SH-SY5Y (cell line): ENCODE results near the gene CD99.

Experiments
- GATA2 ChIP-seq: IDR thresholded peaks from 2 replicates; pipeline ENCODE4 v1.6.1; 2011; ENCODE audit warnings: mild to moderate bottlenecking, low read depth, low read length
- GATA3 ChIP-seq: IDR thresholded peaks from 2 replicates; pipeline ENCODE4 v1.6.1; 2011; ENCODE audit warnings: low read depth, mild to moderate bottlenecking, low read length, moderate library complexity

DNA sequence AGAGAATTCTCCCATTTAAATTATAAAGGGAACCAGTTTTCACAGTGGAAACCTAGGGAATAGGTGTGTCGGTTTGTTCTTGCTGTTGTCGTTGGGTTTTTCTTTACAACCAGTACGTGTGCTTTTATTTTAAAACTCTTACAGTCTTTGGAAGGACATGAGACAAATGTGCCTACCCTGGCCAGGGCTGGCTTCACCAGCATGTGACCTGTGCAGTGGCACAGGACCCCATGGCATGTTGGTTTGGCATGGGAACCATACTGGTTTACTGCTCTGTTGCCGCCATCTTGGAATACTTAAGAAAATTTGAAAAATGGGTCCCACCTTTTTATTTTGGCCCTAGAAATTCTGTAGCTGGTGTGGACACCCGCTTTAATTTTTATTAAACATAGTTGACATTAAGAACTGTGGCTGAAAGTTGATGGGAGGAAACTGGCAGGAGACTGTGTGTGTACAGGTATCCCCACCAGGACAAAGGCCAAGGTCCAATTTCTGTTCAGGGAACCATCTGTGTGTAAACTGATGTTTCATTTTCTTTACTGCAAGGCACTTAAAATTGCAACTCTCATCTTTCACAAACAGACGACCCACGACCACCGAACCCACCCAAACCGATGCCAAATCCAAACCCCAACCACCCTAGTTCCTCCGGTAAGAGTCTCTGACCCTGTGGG, 28.8 kb downstream of the CD99 start:
- TF ChIP-seq GATA3 (no peak), GATA2 (no peak)
